ENCODE results near the gene TTC36.

- TF ChIP-seq POLR2AphosphoS5 (IDR thresholded peaks at IDR 0.05; ENCODE audit: insufficient read depth in 1 of 2, low read depth in 1 of 2): no peak
- no peak for TF ChIP-seq POLR2A (IDR thresholded peaks at IDR 0.05)
- TF ChIP-seq CTCF (IDR thresholded peaks at IDR 0.05): no peak
Measured at GRCh38 chr11:118547132-118547531, 19.9 kb downstream of the TTC36 start.

Data from vagina (tissue), 2 donors.